GM21717 (cell line): ENCODE data around the gene KIAA0930.

Source experiments
- ATAC-seq: cut with Tn5 transposase; IDR thresholded peaks from one replicate; pipeline ENCODE4 v1.9.1; 2021; ENCODE audit warnings: mild to moderate bottlenecking, moderate library complexity; ENCODE audit not compliant: unreplicated experiment

Gene KIAA0930

GRCh38 chr22:45144916-45145315 is 95.8 kb downstream of the KIAA0930 start:
- ATAC-seq = no peak

GRCh38 chr22:45142376-45142775 is 98.3 kb downstream of the KIAA0930 start:
- ATAC-seq = no peak
